Measurements from ENCODE around the gene RAB27B.

RAB27B gene

DNA sequence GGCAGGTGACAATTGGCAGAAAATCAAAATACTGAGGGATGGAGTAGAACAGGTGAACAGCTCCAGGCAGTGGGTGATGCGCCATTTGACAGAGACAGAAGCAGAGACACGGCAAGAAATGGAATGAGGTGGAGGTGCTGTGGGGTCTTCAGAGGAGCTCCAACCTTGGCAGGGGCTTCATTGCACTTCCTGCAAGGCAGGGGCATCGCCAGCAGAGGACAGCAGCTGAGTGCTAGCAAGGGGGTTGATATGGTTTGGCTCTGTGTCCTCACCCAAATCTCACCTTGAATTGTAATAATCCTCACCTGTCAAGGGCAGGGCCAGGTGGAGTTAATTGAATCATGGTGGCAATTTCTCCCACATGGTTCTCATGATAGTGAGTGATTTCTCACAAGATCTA, 88.2 kb downstream of the RAB27B start:
- no peak for DNase-seq

DNA sequence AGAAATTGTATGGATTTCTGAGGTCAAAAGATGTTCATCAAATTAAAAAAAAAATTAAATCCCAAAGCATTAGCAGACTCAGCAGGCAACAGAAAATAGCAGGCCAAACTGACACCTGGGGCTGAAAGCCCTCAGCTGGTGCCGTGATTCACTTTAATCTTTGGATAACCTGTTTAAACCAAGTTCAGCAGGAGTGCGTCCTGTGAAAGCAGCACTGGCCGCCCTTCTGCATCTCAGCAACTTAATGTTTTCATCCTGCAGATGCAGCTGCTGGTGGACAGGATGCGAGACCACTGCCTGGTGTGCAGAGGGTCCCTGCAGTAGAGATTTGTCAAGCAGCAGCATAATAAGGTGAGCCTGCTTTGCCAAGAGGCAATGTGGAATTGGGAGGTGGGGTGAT, 89.8 kb downstream of the RAB27B start:
- DNase-seq: no peak

DNA sequence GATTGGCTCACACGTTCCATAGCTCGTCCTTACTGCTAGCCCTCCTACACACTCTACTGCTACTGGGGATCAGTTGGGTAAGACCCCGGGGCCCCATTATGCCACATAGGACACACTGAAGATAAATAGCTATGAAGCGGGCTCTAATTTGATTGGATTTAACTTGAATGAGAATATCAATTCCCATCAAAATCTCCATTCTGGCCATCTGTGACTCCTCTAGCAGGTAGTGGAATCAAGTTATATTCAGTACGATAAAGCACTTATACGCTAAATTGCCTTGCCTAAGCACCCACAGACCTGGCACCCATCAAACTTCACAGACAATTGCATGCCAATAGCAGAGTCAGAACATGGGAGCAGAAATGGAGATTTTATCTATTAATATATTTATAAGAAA, 91.1 kb downstream of the RAB27B start:
- DNase-seq: no peak

DNA sequence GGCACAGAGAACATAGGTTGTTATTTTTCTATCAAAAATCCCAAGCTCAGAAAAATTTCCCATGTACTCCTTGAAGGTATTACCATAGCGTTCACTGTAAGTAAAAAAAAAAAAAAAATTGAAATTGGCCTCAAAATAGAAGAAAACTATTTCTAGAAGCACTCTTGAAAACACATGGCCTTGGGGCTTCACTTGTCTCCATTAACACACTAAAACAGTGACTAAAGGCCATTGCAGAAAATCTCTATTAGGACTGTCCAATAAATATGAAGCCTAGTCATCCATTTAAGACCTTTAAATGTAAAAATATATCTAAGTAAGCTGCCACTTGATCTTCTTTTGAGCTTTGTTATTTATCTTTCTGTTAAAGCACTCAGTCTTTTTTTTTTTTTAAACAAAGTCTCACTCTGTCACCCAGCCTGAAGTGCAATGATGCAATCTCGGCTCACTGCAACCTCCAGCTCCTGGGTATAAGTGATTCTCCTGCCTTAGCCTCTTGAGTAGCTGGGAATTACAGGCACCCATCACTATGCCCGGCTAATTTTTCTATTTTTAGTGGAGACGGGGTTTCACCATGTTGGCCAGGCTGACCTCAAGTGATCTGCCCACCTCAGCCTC, 95.2 kb downstream of the RAB27B start:
- DNase-seq: no peak

DNA sequence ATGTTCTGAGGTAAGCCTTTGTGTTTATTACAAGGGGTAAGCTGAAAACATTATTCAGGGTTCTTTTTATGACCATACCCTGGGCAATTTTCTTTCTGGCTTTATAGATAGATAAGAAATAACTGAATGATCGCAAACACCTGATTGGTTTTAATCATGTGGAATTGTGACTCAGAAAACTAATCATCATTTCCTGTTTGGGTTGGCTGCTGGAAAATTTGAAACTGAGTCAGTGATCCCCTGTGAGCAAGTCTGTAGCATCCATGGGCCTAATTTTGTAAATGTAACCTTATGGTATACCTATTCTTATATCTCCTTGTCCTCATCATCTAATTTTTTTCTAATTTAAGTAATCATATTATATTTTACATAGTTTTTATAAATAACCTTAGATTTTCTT, 96.7 kb downstream of the RAB27B start:
- DNase-seq: no peak

DNA sequence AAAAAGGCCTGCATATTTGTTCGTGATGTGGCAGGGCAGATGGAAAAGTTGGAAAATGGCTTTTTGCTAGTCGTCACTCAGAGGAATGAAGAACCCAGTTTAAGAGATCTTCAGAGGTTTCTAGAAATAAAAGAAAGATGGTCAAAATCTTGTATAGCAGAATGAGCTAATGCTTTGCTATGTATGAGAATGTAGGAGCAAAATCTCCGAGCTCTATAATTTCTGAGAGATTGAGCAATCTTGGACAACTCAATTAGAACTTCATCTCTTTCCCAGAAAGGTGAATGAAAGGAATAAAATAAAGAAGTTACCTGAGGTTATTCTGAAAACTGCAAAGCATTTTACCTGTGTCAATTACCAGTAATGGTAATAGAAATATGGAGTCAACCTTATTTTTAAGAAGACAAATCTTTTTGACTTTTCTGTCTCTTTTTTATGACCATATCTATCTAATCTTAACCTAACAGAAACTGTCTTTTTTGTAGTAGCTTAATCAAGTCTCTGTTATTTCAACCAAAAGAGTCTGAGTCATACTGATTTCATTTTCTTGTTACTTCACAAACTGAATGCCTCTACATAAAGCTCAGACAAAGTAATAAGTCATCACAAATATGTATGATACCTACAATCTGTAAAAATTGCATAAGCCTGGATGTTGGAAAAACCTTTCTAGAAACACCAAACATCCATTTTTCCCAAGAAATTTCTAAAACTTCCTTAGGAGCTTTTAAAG, 98.5 kb downstream of the RAB27B start:
- DNase-seq: no peak

DNA sequence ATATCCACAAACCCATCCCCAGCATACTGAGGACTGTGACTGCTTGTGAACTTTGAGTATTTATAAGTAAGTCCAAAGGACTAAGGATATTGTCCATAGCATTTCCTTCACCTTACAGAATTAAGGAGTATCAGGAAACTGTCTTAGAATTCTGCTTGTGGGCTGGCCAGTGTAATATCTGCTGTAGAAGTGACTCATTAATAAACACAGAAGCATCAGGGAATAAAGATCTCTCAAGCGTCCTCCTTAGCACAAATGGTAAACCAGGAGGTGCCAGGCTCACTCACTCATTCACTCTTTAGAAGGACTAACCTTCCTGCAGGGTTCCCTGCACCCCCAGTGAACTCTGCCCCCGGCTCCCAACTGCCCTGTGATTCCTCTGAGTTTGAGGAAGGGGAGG, 100.0 kb downstream of the RAB27B start:
- DNase-seq: no peak

DNA sequence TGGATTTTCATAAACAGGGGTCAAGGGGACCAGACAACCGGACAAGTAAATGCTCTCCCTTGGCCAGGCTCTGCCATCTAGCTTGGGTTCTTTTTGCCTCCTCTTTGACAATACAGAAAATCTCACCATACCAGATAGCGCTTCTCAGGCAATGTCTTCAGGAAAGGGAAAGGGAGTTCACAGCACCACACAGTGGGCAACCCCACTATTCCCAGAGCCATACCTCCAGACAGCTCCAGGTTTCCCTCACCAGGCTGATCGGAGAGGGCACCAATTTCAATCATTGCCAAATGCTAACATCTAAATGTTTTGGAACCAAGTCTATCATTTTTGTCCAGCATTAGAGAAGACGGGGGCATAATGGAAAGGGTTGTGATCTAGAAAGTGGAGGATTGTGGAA, 102.9 kb downstream of the RAB27B start:
- DNase-seq: no peak

DNA sequence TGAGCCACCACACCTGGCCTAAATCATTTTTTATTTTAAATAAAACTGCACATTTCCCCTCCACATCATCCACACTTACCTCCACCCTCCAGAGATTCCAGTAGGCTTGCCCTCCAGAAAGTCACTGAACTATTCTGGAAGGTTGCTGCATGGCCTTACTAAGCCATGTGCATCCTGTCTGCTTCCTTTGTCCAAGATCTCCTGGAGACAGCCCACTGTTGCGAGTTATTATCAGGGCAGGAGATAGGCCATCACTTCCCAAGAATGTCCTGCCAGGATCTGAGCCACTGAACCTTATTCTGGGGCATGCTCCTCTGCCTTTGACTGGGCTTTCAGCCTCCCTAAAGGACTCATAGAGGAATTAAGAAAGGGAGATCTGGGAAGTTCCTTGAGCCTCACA, 104.2 kb downstream of the RAB27B start:
- DNase-seq: no peak

DNA sequence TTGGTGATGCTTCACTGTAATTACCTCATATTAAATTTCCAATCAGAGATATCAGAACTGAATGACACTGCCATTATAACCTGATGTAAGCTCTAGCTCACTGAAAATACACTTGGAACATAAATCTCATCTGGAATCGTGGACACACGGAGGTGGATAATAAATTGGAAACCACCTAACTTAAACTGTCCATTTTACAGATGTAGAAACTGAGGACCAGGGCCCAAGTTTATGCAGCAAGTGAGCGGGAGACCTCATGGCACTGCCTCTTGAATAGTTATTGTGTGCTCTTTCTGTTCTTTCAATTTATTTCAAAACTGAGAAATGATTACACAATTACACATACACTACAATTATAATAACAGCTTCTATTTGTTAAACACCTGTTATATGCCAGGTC, 110.2 kb downstream of the RAB27B start:
- DNase-seq: no peak

DNA sequence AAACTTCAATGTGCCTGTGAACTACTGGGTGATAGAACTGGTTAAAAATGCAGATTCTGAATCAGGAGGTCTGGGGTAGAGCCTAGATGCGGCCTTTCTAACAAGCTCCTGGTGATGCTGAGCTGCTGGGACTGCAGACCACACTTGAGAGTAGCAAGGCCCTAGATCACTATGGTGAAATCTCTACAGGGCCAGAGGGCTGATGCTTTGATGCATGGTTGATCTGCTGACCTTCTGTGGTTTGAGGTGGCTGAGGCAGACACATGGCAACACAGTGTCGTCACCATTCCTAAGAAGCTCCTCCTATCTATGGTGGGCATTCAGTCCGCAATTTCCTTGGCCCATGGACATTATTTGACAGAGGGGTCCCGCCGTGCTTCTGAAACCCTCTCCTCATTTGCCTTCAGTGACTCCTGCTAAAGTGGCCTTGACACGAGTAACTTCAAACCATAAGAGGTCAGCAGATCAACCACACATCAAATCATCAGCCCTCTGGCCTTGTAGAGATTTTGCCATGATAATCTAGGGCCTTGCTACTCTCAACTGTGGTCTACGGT, 111.2 kb downstream of the RAB27B start:
- no peak for DNase-seq

DNA sequence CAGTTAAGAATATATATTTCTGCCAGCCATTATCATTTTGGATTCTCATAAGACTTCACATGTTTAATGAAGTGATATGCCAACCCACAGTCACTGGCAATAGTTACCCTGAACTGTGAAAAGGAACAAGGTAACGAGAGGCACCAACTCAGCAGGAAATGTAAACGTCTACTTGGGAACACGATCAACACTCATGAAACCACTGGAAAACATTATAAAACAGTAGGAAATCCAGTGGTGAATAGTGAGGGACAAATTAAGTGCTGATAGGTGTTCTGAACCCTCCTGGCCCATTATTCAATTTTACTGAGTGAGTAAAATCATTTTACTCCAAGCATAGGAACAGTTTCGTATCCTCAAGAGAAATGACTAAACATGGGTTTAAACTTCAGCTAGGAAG, 113.9 kb downstream of the RAB27B start:
- no peak for DNase-seq

DNA sequence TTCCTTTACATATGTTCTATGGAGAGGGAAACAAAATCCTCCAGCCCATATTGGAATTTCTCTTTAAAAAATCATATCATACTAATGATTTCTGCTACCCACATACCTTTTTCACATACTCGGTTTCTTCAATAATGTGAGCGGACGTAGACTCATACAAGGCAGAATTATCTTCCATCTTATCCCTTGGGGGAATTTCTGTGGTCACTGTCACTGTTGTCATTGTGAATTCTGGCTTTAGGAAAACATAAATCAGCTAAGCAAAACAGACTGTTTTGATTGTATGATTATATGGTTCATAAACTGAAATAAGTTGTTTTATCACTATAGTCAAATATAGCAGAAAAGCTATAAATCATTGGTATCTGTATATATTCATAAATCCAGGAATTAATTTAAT, 114.3 kb downstream of the RAB27B start:
- no peak for DNase-seq
